ENCODE results near the gene GALNT2.

GALNT2 gene

DNA sequence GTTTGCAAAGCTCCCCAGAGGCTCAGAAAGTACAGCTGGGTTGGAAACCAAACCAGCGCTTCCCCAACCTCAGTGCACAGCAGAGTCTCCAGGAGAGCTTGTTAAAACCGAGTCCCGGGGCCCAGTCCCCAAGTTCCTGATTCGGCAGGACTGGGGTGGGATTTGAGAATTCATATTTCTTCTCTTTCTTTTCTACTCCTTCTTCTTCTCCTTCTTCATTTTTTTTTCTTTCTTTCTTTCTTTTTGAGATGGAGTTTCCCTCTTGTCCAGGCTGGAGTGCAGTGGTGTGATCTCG lies 222.3 kb downstream of the GALNT2 start:
- TF ChIP-seq ZFX (IDR thresholded peaks at IDR 0.05; ENCODE audit: borderline replicate concordance) = no peak
- TF ChIP-seq CTCF (IDR thresholded peaks at IDR 0.05) = no peak
- no peak overlapping the region for H3K27ac ChIP-seq

- no peak for TF ChIP-seq CTCF (IDR thresholded peaks at IDR 0.05)
- TF ChIP-seq ZFX (IDR thresholded peaks at IDR 0.05; ENCODE audit: borderline replicate concordance) = no peak
- no peak overlapping the region for H3K27ac ChIP-seq
These were observed 224.9 kb downstream of the GALNT2 start for GRCh38 chr1:230291731-230292620.

DNA sequence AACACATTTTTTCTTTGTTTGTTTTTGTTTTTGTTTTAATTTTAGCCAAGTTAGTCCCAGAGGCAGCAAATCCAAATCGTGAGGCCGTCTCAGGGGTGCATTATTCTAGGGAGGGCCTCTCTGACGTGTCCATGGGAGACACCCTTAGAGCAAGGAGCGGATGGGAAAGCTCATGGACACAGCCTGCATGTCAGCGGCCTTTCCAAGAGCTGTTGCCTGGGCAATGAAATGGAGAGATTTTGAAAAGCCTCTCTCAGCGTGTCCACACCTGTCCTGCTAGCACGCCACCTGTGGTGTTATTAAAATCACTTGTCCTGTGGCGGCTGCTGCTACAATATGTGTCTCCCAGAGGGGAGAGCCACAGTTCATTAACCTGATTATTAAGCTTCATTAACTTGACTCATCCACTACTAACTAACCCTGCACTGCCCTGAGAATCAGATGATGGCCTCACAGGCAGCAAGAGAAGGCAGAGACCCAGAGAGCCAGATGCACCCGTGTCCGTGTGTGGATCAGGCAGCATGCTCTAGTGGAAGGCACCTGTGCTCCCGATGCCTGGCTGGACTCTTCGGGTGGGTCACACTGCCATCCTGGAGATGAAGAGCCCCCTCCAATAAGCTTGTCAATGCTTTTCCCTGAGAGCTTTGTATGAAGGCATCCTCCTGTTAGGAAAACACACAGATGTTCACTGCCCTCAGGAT lies 225.8 kb downstream of the GALNT2 start:
- H3K27ac ChIP-seq = no peak overlapping the region
- TF ChIP-seq ZFX (IDR thresholded peaks at IDR 0.05; ENCODE audit: borderline replicate concordance) = no peak
- TF ChIP-seq CTCF (IDR thresholded peaks at IDR 0.05) = no peak

- TF ChIP-seq ZFX (IDR thresholded peaks at IDR 0.05; ENCODE audit: borderline replicate concordance) (no peak), CTCF (IDR thresholded peaks at IDR 0.05) (no peak)
- H3K27ac ChIP-seq = no peak overlapping the region
These were observed 226.3 kb downstream of the GALNT2 start for GRCh38 chr1:230293390-230293700.

DNA sequence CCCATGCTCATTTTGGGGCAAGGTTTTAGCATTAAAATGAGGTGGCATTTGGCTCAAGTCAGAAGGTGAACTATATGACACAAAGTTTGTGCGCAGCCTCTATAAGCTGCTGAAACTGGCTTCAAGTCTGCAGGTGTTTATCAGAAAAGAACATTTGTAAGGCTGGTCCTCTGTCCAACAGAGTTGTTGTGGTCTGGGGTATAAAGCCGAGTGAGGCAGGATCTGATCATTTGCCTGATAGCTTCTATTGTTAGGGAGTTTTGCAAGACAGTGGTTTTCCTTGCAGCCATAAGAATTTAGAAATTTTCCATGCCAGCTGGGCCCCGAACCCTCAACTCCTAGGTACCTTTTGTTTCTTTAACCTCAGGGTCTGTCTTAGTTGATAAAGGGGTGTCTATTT lies 228.3 kb downstream of the GALNT2 start:
- TF ChIP-seq ZFX (IDR thresholded peaks at IDR 0.05; ENCODE audit: borderline replicate concordance) (no peak), CTCF (IDR thresholded peaks at IDR 0.05) (no peak)

GRCh38 chr1:230299191-230300006 lies 232.4 kb downstream of the GALNT2 start:
- TF ChIP-seq CTCF (IDR thresholded peaks at IDR 0.05) (no peak), ZFX (IDR thresholded peaks at IDR 0.05; ENCODE audit: borderline replicate concordance) (no peak)
- H3K27ac ChIP-seq = no peak overlapping the region

More for the DNA sequence above, 228.3 kb downstream of the GALNT2 start:
- H3K27ac ChIP-seq = no peak overlapping the region
